Astrocyte (in vitro differentiated cells and primary cell): ENCODE results near the gene KIAA1549. TPM values are rescaled to one million over a fixed set of nuclear protein-coding genes. Genes with fewer than 3 reads are reported as not detected.
A peak's percentile ranks its signal among the peaks of the same experiment; 100 is the strongest.
"Not testable (repeated sequence)": the region's sequence is repeated elsewhere in the genome, so short reads cannot be mapped to it uniquely, and the experiment has no call there.

Experiments
- DNase-seq: peaks from one replicate; pipeline ENCODE4 v3.0.0-alpha.2; 2010; ENCODE audit warnings: low read depth
- FAIRE-seq: peaks from 2 replicates; lab custom pipeline; 2011; peaks lifted over from hg19 to GRCh38; lab: Jason Lieb, UNC
- H2AFZ ChIP-seq: 2 replicates; pipeline ENCODE4 v1.6.0; 2012; ENCODE audit warnings: low read depth, low read length, inconsistent platforms
- H3K27ac ChIP-seq: 2 replicates; pipeline ENCODE4 v1.5.1; 2011; ENCODE audit warnings: low read depth, low read length, inconsistent platforms
- H3K27me3 ChIP-seq: 2 replicates; pipeline ENCODE4 v1.6.0; 2011; ENCODE audit warnings: low read length, inconsistent platforms; ENCODE audit not compliant: insufficient read depth
- H3K36me3 ChIP-seq: 2 replicates; pipeline ENCODE4 v1.5.1; 2011; ENCODE audit warnings: low read length, inconsistent platforms; ENCODE audit not compliant: insufficient read depth
- H3K4me1 ChIP-seq: 2 replicates; pipeline ENCODE4 v1.5.1; 2011; ENCODE audit warnings: low read length, inconsistent platforms; ENCODE audit not compliant: insufficient read depth
- H3K4me2 ChIP-seq: 2 replicates; pipeline ENCODE4 v1.6.0; 2012; ENCODE audit warnings: low read length, inconsistent platforms
- H3K4me3 ChIP-seq: 2 replicates; pipeline ENCODE4 v1.5.1; 2011; ENCODE audit warnings: low read depth, mild to moderate bottlenecking, low read length, inconsistent platforms; ENCODE audit not compliant: insufficient read depth
- H3K79me2 ChIP-seq: 2 replicates; pipeline ENCODE4 v1.6.0; 2012; ENCODE audit warnings: mild to moderate bottlenecking, low read length, inconsistent platforms; ENCODE audit not compliant: insufficient read depth
- H3K9ac ChIP-seq: 2 replicates; pipeline ENCODE4 v1.6.0; 2012; ENCODE audit warnings: mild to moderate bottlenecking, low read length, inconsistent platforms
- H3K9me3 ChIP-seq: 2 replicates; pipeline ENCODE4 v1.5.1; 2012; ENCODE audit warnings: low read depth, mild to moderate bottlenecking, low read length, inconsistent platforms; ENCODE audit not compliant: insufficient read depth
- H4K20me1 ChIP-seq: 2 replicates; pipeline ENCODE4 v1.6.0; 2012; ENCODE audit warnings: low read length, inconsistent platforms; ENCODE audit not compliant: insufficient read depth
- H3K27ac Mint-ChIP-seq: one replicate; pipeline ENCODE4 v1.8.0; 2021; ENCODE audit warnings: mild to moderate bottlenecking, mixed read lengths; ENCODE audit not compliant: unreplicated experiment
- H3K27me3 Mint-ChIP-seq: one replicate; pipeline ENCODE4 v1.8.0; 2021; ENCODE audit warnings: low read depth, mixed read lengths; ENCODE audit not compliant: unreplicated experiment
- H3K36me3 Mint-ChIP-seq: one replicate; pipeline ENCODE4 v1.8.0; 2021; ENCODE audit warnings: low read depth, mixed read lengths; ENCODE audit not compliant: unreplicated experiment
- H3K4me1 Mint-ChIP-seq: one replicate; pipeline ENCODE4 v1.8.0; 2021; ENCODE audit warnings: low read depth, mixed read lengths; ENCODE audit not compliant: unreplicated experiment
- H3K4me3 Mint-ChIP-seq: one replicate; pipeline ENCODE4 v1.8.0; 2021; ENCODE audit warnings: mild to moderate bottlenecking, moderate library complexity, mixed read lengths; ENCODE audit not compliant: unreplicated experiment
- H3K9me3 Mint-ChIP-seq: one replicate; pipeline ENCODE4 v1.8.0; 2021; ENCODE audit warnings: mild to moderate bottlenecking, mixed read lengths; ENCODE audit not compliant: unreplicated experiment
- EZH2 ChIP-seq: IDR thresholded peaks from 2 replicates; pipeline ENCODE4 v1.6.1; 2012; ENCODE audit warnings: mild to moderate bottlenecking, low read length, inconsistent platforms; ENCODE audit not compliant: insufficient read depth
- total RNA-seq: library from RNA; stranded (reverse); gene quantifications from 2 replicates; pipeline ENCODE4 v1.2.1, GENCODE V29; 2021
- TF ChIP-seq, protein P1 (sequence below): IDR thresholded peaks from 2 replicates; pipeline ENCODE4 v1.5.1; 2011; ENCODE audit warnings: low read depth, mild to moderate bottlenecking, inconsistent platforms, low read length, moderate library complexity; ENCODE audit not compliant: insufficient read depth

Gene KIAA1549
- total RNA-seq, 1 donor from 2014 or later = 10.3 TPM

- Histone ChIP-seq H3K4me1 (no peaks in the 10 kb centered on the region), H3K36me3 (no peaks in the 10 kb centered on the region), H3K27me3 (no peaks in the 10 kb centered on the region), H3K9ac (no peak overlapping the region), H3K4me2 (no peak overlapping the region), H3K79me2 (peaks cover 3% of the 10 kb centered on the region), H3K27ac (no peak overlapping the region), H4K20me1 (peaks cover 3% of the 10 kb centered on the region), H3K9me3 (no peaks in the 10 kb centered on the region), H2AFZ (no peak overlapping the region), H3K4me3 (no peak overlapping the region)
- Mint-ChIP-seq H3K27me3 (no peaks in the 10 kb centered on the region), H3K27ac (no peak overlapping the region), H3K4me1 (no peaks in the 10 kb centered on the region), H3K4me3 (no peak overlapping the region), H3K9me3 (no peaks in the 10 kb centered on the region), H3K36me3 (peaks cover 3% of the 10 kb centered on the region)
- TF ChIP-seq, protein P1, sequence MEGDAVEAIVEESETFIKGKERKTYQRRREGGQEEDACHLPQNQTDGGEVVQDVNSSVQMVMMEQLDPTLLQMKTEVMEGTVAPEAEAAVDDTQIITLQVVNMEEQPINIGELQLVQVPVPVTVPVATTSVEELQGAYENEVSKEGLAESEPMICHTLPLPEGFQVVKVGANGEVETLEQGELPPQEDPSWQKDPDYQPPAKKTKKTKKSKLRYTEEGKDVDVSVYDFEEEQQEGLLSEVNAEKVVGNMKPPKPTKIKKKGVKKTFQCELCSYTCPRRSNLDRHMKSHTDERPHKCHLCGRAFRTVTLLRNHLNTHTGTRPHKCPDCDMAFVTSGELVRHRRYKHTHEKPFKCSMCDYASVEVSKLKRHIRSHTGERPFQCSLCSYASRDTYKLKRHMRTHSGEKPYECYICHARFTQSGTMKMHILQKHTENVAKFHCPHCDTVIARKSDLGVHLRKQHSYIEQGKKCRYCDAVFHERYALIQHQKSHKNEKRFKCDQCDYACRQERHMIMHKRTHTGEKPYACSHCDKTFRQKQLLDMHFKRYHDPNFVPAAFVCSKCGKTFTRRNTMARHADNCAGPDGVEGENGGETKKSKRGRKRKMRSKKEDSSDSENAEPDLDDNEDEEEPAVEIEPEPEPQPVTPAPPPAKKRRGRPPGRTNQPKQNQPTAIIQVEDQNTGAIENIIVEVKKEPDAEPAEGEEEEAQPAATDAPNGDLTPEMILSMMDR = no peak
- no peak for TF ChIP-seq EZH2
- DNase-seq (no peak), FAIRE-seq (no peak)
Observed at GRCh38 chr7:138941545-138941944, 39.6 kb downstream of the KIAA1549 start.

GRCh38 chr7:138940602-138941001 lies 40.6 kb downstream of the KIAA1549 start:
- H3K36me3 Mint-ChIP-seq, DNase-seq, H3K4me1 Mint-ChIP-seq, H3K4me1 ChIP-seq, H3K9ac ChIP-seq, H3K36me3 ChIP-seq, H3K4me2 ChIP-seq, H3K4me3 Mint-ChIP-seq, FAIRE-seq, H3K4me3 ChIP-seq, H3K79me2 ChIP-seq, H3K9me3 ChIP-seq, H3K27me3 Mint-ChIP-seq, H2AFZ ChIP-seq, H3K27ac Mint-ChIP-seq, H3K9me3 Mint-ChIP-seq, H3K27ac ChIP-seq, H4K20me1 ChIP-seq, H3K27me3 ChIP-seq: not testable (repeated sequence)

GRCh38 chr7:138937484-138937883 lies 43.7 kb downstream of the KIAA1549 start:
- no peak for TF ChIP-seq EZH2
- TF ChIP-seq, protein P1 = no peak
- H3K27me3 Mint-ChIP-seq = no peaks in the 10 kb centered on the region
- Histone ChIP-seq H3K27ac (no peak overlapping the region), H3K36me3 (no peaks in the 10 kb centered on the region), H2AFZ (no peak overlapping the region), H3K9me3 (no peaks in the 10 kb centered on the region), H4K20me1 (no peaks in the 10 kb centered on the region), H3K9ac (no peak overlapping the region), H3K27me3 (no peaks in the 10 kb centered on the region), H3K4me2 (no peak overlapping the region), H3K79me2 (no peaks in the 10 kb centered on the region), H3K4me1 (peaks cover 20% of the 10 kb centered on the region), H3K4me3 (no peak overlapping the region)
- peaks cover 10% of the 10 kb centered on the region for H3K36me3 Mint-ChIP-seq
- peak overlapping the region; percentile 30 for H3K27ac Mint-ChIP-seq
- H3K4me3 Mint-ChIP-seq = no peak overlapping the region
- H3K4me1 Mint-ChIP-seq = peaks cover 20% of the 10 kb centered on the region
- DNase-seq (no peak), FAIRE-seq (no peak)
- no peaks in the 10 kb centered on the region for H3K9me3 Mint-ChIP-seq
